Body of pancreas (tissue), 4 donors: Measurements from ENCODE around the gene CSNK1A1L.

Experiments used
- POLR2A ChIP-seq, 3 donors: fragments of 450-650 bp; IDR thresholded peaks; one replicate each; pipeline ENCODE4 v1.6.1; 2016; ENCODE audit warnings: antibody characterized with exemption in 3 of 3, mild to moderate bottlenecking in 2 of 3
- TF ChIP-seq, protein P1 (sequence below), 7 experiments: fragments of 450-650 bp in 4 of 7; fragments of 200-600 bp in 3 of 7; sonication (generic) in 3 of 7; IDR thresholded peaks; one replicate each; pipeline ENCODE4 v1.5.1; 2016 to 2019; ENCODE audit warnings: antibody characterized with exemption in 7 of 7

- TF ChIP-seq, protein P1, sequence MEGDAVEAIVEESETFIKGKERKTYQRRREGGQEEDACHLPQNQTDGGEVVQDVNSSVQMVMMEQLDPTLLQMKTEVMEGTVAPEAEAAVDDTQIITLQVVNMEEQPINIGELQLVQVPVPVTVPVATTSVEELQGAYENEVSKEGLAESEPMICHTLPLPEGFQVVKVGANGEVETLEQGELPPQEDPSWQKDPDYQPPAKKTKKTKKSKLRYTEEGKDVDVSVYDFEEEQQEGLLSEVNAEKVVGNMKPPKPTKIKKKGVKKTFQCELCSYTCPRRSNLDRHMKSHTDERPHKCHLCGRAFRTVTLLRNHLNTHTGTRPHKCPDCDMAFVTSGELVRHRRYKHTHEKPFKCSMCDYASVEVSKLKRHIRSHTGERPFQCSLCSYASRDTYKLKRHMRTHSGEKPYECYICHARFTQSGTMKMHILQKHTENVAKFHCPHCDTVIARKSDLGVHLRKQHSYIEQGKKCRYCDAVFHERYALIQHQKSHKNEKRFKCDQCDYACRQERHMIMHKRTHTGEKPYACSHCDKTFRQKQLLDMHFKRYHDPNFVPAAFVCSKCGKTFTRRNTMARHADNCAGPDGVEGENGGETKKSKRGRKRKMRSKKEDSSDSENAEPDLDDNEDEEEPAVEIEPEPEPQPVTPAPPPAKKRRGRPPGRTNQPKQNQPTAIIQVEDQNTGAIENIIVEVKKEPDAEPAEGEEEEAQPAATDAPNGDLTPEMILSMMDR (IDR thresholded peaks at IDR 0.05), result no peak
- TF ChIP-seq POLR2A (IDR thresholded peaks at IDR 0.05), result no peak
Measured at GRCh38 chr13:37123337-37123736, 17.9 kb upstream of the CSNK1A1L start.
